Stimulated activated CD8-positive, alpha-beta memory T cell treated with anti-CD3 and anti-CD28 coated beads, Interleukin-7, amount 100 ng/mL, for 1 hour (primary cell): ENCODE measurements around the gene PNMA8A.

Experiments
- DNase-seq, 2 donors: peaks; one replicate each; pipeline ENCODE4 v3.0.0-alpha.2; 2020; ENCODE audit warnings: low read depth in 2 of 2

The PNMA8A gene

DNA sequence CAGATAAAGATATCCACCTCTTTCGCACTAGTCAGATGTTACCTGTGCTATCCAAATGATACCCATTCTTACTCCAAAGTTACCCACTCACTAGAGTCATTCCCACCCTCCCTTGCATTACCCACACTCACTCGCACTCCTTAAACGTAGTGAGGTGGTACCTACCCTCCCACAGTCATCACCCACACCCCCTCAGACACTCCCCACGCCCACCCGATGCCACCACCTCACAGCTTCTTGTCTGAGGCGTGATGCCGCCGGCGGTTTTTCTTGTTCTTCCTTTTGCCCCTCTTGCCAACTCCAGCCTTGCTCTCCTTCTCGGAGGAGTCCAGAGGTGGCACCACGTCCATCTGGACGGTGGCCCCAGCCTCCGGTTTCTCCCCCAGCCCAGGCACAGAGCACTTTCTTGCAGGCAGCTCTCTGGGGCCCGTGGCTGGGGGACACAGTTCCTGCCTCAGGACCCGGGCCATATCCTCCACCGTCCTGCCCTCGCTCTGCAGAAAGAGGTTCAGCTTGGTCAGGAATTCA is 43.8 kb downstream of the PNMA8A start:
- no peak for DNase-seq

- DNase-seq: no peak
Observed at GRCh38 chr19:46426506-46427162, 44.7 kb downstream of the PNMA8A start.

- no peak for DNase-seq
Observed at GRCh38 chr19:46426035-46426505, 45.3 kb downstream of the PNMA8A start.

- DNase-seq: no peak
Observed at GRCh38 chr19:46423188-46423587, 48.2 kb downstream of the PNMA8A start.

GRCh38 chr19:46422344-46422743 is 49.0 kb downstream of the PNMA8A start:
- no peak for DNase-seq

DNA sequence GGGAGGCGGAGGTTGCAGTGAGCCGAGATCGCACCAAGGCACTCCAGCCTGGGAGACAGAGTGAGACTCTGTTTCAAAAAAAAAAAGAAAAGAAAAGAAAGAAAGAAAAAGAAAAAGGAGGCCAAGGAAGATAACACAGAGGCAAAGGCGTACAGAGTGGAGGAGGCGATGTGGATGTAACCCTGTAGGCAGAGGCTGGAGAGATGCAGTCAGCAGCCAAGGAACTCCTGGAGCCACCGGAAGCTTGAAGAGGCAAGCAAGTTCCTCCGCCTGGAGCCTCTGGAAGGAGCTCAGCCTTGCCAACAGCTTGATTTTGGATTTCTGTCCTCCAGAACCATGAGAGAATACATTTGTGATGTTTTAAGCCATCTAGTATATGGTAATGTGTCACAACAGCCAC is 51.3 kb downstream of the PNMA8A start:
- DNase-seq: no peak
